WTC11 (cell line): ENCODE measurements around the gene ITGA8.
"Not testable (repeated sequence)": the region's sequence is repeated elsewhere in the genome, so short reads cannot be mapped to it uniquely, and the experiment has no call there.

Experiments
- EMX1 ChIP-seq: fragments of 250-450 bp; sonication (Bioruptor Pico); IDR thresholded peaks from 2 replicates; pipeline ENCODE4 v1.8.0; 2021; ENCODE audit warnings: mild to moderate bottlenecking
- ESRRA ChIP-seq: sonication (generic); formaldehyde crosslinking; IDR thresholded peaks from 2 replicates; pipeline ENCODE4 v1.8.1; 2022; ENCODE audit warnings: mild to moderate bottlenecking, missing genetic modification reagents, borderline replicate concordance
- JUN ChIP-seq: sonication (generic); formaldehyde crosslinking; IDR thresholded peaks from 2 replicates; pipeline ENCODE4 v1.8.0; 2023; ENCODE audit warnings: mild to moderate bottlenecking, missing genetic modification reagents
- NR2C2 ChIP-seq: sonication (generic); formaldehyde crosslinking; IDR thresholded peaks from 2 replicates; pipeline ENCODE4 v1.8.0; 2022; ENCODE audit warnings: mild to moderate bottlenecking, missing genetic modification reagents
- TP53 ChIP-seq: sonication (generic); formaldehyde crosslinking; IDR thresholded peaks from 2 replicates; pipeline ENCODE4 v1.8.1; 2023; ENCODE audit warnings: mild to moderate bottlenecking, missing genetic modification reagents
- TF ChIP-seq, protein P1 (sequence below): fragments of 200-600 bp; IDR thresholded peaks from 2 replicates; pipeline ENCODE4 v1.8.0; 2022; ENCODE audit warnings: antibody characterized with exemption
- TF ChIP-seq, protein P2 (sequence below): sonication (generic); formaldehyde crosslinking; IDR thresholded peaks from 2 replicates; pipeline ENCODE4 v1.8.0; 2022; ENCODE audit warnings: mild to moderate bottlenecking, missing genetic modification reagents
- TF ChIP-seq, protein P3 (sequence below): sonication (generic); formaldehyde crosslinking; IDR thresholded peaks from 2 replicates; pipeline ENCODE4 v1.8.1; 2022; ENCODE audit warnings: low read depth, missing genetic modification reagents, borderline replicate concordance
- TF ChIP-seq, protein P4 (sequence below): fragments of 250-450 bp; sonication (Bioruptor Pico); IDR thresholded peaks from 2 replicates; pipeline ENCODE4 v2.1.2; 2022; ENCODE audit warnings: mild to moderate bottlenecking, moderate library complexity
- TF ChIP-seq, protein P5 (sequence below): sonication (generic); formaldehyde crosslinking; IDR thresholded peaks from 2 replicates; pipeline ENCODE4 v1.8.1; 2023; ENCODE audit warnings: mild to moderate bottlenecking, missing genetic modification reagents, moderate library complexity

DNA sequence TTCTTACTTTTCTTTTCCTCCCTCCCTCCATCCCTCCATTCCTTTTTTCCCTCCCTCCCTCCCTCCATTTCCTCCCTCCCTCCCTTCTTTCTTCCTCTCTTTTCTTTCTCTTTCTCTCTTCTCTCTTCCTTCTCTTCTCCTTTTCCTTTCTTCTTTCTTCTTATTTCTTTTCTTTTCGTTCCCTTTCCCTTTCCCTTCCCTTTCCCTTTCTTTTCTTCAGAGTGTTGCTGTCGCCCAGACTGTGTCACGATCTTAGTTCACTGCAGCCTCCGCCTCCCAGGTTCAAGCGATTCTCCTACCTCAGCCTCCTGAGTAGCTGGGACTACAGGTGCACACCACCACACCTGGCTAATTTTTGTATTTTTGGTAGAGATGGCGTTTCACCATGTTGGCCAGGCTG, 42.5 kb upstream of the ITGA8 start:
- TF ChIP-seq, protein P1, sequence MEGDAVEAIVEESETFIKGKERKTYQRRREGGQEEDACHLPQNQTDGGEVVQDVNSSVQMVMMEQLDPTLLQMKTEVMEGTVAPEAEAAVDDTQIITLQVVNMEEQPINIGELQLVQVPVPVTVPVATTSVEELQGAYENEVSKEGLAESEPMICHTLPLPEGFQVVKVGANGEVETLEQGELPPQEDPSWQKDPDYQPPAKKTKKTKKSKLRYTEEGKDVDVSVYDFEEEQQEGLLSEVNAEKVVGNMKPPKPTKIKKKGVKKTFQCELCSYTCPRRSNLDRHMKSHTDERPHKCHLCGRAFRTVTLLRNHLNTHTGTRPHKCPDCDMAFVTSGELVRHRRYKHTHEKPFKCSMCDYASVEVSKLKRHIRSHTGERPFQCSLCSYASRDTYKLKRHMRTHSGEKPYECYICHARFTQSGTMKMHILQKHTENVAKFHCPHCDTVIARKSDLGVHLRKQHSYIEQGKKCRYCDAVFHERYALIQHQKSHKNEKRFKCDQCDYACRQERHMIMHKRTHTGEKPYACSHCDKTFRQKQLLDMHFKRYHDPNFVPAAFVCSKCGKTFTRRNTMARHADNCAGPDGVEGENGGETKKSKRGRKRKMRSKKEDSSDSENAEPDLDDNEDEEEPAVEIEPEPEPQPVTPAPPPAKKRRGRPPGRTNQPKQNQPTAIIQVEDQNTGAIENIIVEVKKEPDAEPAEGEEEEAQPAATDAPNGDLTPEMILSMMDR: not testable (repeated sequence)
- not testable (repeated sequence) for TF ChIP-seq NR2C2 (CRISPR knock-in tag); JUN; TP53 (CRISPR knock-in tag); EMX1 (CRISPR knock-in tag); ESRRA (CRISPR knock-in tag)
- TF ChIP-seq, protein P2, sequence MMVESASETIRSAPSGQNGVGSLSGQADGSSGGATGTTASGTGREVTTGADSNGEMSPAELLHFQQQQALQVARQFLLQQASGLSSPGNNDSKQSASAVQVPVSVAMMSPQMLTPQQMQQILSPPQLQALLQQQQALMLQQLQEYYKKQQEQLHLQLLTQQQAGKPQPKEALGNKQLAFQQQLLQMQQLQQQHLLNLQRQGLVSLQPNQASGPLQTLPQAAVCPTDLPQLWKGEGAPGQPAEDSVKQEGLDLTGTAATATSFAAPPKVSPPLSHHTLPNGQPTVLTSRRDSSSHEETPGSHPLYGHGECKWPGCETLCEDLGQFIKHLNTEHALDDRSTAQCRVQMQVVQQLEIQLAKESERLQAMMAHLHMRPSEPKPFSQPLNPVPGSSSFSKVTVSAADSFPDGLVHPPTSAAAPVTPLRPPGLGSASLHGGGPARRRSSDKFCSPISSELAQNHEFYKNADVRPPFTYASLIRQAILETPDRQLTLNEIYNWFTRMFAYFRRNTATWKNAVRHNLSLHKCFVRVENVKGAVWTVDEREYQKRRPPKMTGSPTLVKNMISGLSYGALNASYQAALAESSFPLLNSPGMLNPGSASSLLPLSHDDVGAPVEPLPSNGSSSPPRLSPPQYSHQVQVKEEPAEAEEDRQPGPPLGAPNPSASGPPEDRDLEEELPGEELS: not testable (repeated sequence)
- TF ChIP-seq, protein P3, sequence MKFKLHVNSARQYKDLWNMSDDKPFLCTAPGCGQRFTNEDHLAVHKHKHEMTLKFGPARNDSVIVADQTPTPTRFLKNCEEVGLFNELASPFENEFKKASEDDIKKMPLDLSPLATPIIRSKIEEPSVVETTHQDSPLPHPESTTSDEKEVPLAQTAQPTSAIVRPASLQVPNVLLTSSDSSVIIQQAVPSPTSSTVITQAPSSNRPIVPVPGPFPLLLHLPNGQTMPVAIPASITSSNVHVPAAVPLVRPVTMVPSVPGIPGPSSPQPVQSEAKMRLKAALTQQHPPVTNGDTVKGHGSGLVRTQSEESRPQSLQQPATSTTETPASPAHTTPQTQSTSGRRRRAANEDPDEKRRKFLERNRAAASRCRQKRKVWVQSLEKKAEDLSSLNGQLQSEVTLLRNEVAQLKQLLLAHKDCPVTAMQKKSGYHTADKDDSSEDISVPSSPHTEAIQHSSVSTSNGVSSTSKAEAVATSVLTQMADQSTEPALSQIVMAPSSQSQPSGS: not testable (repeated sequence)
- TF ChIP-seq, protein P4, sequence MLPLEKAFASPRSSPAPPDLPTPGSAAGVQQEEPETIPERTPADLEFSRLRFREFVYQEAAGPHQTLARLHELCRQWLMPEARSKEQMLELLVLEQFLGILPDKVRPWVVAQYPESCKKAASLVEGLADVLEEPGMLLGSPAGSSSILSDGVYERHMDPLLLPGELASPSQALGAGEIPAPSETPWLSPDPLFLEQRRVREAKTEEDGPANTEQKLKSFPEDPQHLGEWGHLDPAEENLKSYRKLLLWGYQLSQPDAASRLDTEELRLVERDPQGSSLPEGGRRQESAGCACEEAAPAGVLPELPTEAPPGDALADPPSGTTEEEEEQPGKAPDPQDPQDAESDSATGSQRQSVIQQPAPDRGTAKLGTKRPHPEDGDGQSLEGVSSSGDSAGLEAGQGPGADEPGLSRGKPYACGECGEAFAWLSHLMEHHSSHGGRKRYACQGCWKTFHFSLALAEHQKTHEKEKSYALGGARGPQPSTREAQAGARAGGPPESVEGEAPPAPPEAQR (CRISPR knock-in tag): not testable (repeated sequence)
- TF ChIP-seq, protein P5, sequence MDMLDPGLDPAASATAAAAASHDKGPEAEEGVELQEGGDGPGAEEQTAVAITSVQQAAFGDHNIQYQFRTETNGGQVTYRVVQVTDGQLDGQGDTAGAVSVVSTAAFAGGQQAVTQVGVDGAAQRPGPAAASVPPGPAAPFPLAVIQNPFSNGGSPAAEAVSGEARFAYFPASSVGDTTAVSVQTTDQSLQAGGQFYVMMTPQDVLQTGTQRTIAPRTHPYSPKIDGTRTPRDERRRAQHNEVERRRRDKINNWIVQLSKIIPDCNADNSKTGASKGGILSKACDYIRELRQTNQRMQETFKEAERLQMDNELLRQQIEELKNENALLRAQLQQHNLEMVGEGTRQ: not testable (repeated sequence)
